ENCODE results near the gene GPR161. TPM values are rescaled to one million over a fixed set of nuclear protein-coding genes. Genes with fewer than 3 reads are reported as not detected.

GPR161 gene
- total RNA-seq, 1 experiment from 2014 or later = 11.8 TPM

DNA sequence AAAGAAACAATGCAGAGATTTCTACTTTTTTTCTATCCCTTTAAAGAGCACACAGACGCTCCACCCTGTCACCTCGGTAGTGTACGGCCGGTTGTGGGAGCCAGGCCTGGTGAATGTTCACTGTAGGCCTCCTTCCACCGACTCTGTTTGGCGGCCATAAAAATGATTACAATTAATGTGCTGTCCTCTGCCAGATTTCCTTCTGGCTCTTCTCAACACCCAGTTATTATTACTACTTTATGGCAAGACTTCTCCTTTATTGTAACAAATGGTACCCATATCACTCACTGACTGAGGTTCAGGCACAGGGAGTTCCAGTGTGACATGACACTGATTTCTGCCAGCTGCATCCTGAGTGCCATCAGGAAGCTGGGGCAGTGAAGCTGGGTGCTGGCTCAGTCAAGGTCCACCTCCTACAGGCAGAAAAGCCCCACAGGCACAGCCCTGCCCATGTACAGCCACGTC is 37.4 kb downstream of the GPR161 start:
- Histone ChIP-seq H3K9me3 (ENCODE audit: low read length) (no peaks in the 10 kb centered on the region), H3K27ac (ENCODE audit: low read length) (no peak overlapping the region), H3K9ac (ENCODE audit: low read length) (no peak overlapping the region), H3K36me3 (ENCODE audit: low read depth, low read length) (no peaks in the 10 kb centered on the region), H3F3A (ENCODE audit: low read length, unreplicated experiment) (no peaks in the 10 kb centered on the region), H3K27me3 (ENCODE audit: low read length) (no peaks in the 10 kb centered on the region), H2AFZ (ENCODE audit: low read length) (no peak overlapping the region), H3K9me2 (replicated peaks; ENCODE audit: low read length) (no peaks in the 10 kb centered on the region), H3K4me1 (ENCODE audit: insufficient read depth, low read length) (no peaks in the 10 kb centered on the region), H3K79me2 (ENCODE audit: low read length) (no peaks in the 10 kb centered on the region), H4K20me1 (ENCODE audit: low read length) (no peaks in the 10 kb centered on the region), H3K4me3 (ENCODE audit: low read length) (no peak overlapping the region), H3K4me2 (ENCODE audit: low read length) (no peak overlapping the region)
- no peak for ATAC-seq
- TF ChIP-seq EZH2phosphoT487 (IDR thresholded peaks at IDR 0.05; ENCODE audit: borderline replicate concordance, low read length) (no peak), CTCF (conservative IDR thresholded peaks at IDR 0.05; ENCODE audit: low read depth, low read length) (no peak), EZH2 (IDR thresholded peaks at IDR 0.05; ENCODE audit: low read length, unreplicated experiment) (no peak)
- no peak for DNase-seq
- POLR2A ChIA-PET (ENCODE audit: unreplicated experiment) = no interaction called here
- no TSS peak for BruUV-seq (replicated peaks)
- CTCF ChIA-PET = no interaction called here
- intact Hi-C loops (cut with micrococcal nuclease) = no loop called here

GRCh38 chr1:168098534-168099320 is 38.0 kb downstream of the GPR161 start:
- Histone ChIP-seq H3K36me3 (ENCODE audit: low read depth, low read length) (no peaks in the 10 kb centered on the region), H3K4me1 (ENCODE audit: insufficient read depth, low read length) (no peaks in the 10 kb centered on the region), H3K79me2 (ENCODE audit: low read length) (no peaks in the 10 kb centered on the region), H3F3A (ENCODE audit: low read length, unreplicated experiment) (no peaks in the 10 kb centered on the region), H3K4me3 (ENCODE audit: low read length) (no peak overlapping the region), H3K4me2 (ENCODE audit: low read length) (no peak overlapping the region), H3K9me3 (ENCODE audit: low read length) (no peaks in the 10 kb centered on the region), H4K20me1 (ENCODE audit: low read length) (no peaks in the 10 kb centered on the region), H3K9me2 (replicated peaks; ENCODE audit: low read length) (no peaks in the 10 kb centered on the region), H3K27me3 (ENCODE audit: low read length) (no peaks in the 10 kb centered on the region), H2AFZ (ENCODE audit: low read length) (no peak overlapping the region), H3K9ac (ENCODE audit: low read length) (no peak overlapping the region), H3K27ac (ENCODE audit: low read length) (no peak overlapping the region)
- ATAC-seq (no peak), DNase-seq (no peak)
- POLR2A ChIA-PET (ENCODE audit: unreplicated experiment) = interaction anchor here (0.7 kb wide), 1 partner anchor 394 kb away, joined by 3 read pairs; no protein-coding TSS in a partner anchor
- TF ChIP-seq EZH2phosphoT487 (IDR thresholded peaks at IDR 0.05; ENCODE audit: borderline replicate concordance, low read length) (no peak), CTCF (conservative IDR thresholded peaks at IDR 0.05; ENCODE audit: low read depth, low read length) (no peak), EZH2 (IDR thresholded peaks at IDR 0.05; ENCODE audit: low read length, unreplicated experiment) (no peak)
- intact Hi-C loops (cut with micrococcal nuclease) = no loop called here
- BruUV-seq (replicated peaks) = no TSS peak
- CTCF ChIA-PET = no interaction called here

- DNase-seq (no peak), ATAC-seq (no peak)
- CTCF ChIA-PET = no interaction called here
- H3K79me2 ChIP-seq (ENCODE audit: low read length) = no peaks in the 10 kb centered on the region
- no peak overlapping the region for H2AFZ ChIP-seq (ENCODE audit: low read length)
- no peaks in the 10 kb centered on the region for H3K9me2 ChIP-seq (replicated peaks; ENCODE audit: low read length)
- H3K4me3 ChIP-seq (ENCODE audit: low read length) = no peak overlapping the region
- no peaks in the 10 kb centered on the region for H3K4me1 ChIP-seq (ENCODE audit: insufficient read depth, low read length)
- H3K36me3 ChIP-seq (ENCODE audit: low read depth, low read length) = no peaks in the 10 kb centered on the region
- H3K9me3 ChIP-seq (ENCODE audit: low read length) = no peaks in the 10 kb centered on the region
- H3K27me3 ChIP-seq (ENCODE audit: low read length) = no peaks in the 10 kb centered on the region
- POLR2A ChIA-PET (ENCODE audit: unreplicated experiment) = interaction anchor here (0.7 kb wide), 1 partner anchor 394 kb away, joined by 3 read pairs; no protein-coding TSS in a partner anchor
- no peak overlapping the region for H3K4me2 ChIP-seq (ENCODE audit: low read length)
- no peaks in the 10 kb centered on the region for H3F3A ChIP-seq (ENCODE audit: low read length, unreplicated experiment)
- H4K20me1 ChIP-seq (ENCODE audit: low read length) = no peaks in the 10 kb centered on the region
- TF ChIP-seq EZH2 (IDR thresholded peaks at IDR 0.05; ENCODE audit: low read length, unreplicated experiment) (no peak), EZH2phosphoT487 (IDR thresholded peaks at IDR 0.05; ENCODE audit: borderline replicate concordance, low read length) (no peak), CTCF (conservative IDR thresholded peaks at IDR 0.05; ENCODE audit: low read depth, low read length) (no peak)
- no peak overlapping the region for H3K27ac ChIP-seq (ENCODE audit: low read length)
- BruUV-seq (replicated peaks) = no TSS peak
- no peak overlapping the region for H3K9ac ChIP-seq (ENCODE audit: low read length)
- intact Hi-C loops (cut with micrococcal nuclease) = no loop called here
Observed at GRCh38 chr1:168097921-168098528, 38.7 kb downstream of the GPR161 start.

All from PC-3 (cell line).